ENCODE data around the gene SLC15A5.

SLC15A5 gene, protein sequence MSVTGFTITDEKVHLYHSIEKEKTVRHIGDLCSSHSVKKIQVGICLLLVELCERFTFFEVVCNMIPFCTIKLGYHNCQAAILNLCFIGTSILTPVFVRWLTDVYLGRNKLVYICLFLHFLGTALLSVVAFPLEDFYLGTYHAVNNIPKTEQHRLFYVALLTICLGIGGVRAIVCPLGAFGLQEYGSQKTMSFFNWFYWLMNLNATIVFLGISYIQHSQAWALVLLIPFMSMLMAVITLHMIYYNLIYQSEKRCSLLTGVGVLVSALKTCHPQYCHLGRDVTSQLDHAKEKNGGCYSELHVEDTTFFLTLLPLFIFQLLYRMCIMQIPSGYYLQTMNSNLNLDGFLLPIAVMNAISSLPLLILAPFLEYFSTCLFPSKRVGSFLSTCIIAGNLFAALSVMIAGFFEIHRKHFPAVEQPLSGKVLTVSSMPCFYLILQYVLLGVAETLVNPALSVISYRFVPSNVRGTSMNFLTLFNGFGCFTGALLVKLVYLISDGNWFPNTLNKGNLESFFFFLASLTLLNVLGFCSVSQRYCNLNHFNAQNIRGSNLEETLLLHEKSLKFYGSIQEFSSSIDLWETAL

DNA sequence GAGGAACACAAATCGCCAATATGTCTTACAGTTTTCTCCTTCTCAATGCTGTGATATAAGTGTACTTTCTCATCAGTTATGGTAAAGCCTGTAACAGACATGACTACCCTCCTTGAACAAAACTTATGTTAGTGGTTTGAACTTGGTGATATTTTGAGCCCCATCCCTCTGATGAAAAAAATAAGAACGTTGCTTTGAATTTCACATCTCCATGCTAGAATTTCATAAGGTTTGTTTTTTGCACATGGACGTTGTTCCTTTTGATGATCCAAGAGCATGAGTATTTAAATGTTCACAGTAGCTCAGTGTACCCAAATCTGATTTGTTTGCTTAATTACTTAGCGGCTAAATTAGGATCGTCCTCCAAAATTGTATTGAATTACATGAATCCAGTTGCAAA, at the start of gene SLC15A5:
Gene SLC15A5 (minus strand): TSS at position 101 of the 400 bp plus-strand sequence. CDS start 0 bp downstream, at position 101.
- no peak within 1 kb of the TSS for H3K4me3 ChIP-seq (ENCODE audit: low read depth, low read length)
- TF ChIP-seq, protein P1, sequence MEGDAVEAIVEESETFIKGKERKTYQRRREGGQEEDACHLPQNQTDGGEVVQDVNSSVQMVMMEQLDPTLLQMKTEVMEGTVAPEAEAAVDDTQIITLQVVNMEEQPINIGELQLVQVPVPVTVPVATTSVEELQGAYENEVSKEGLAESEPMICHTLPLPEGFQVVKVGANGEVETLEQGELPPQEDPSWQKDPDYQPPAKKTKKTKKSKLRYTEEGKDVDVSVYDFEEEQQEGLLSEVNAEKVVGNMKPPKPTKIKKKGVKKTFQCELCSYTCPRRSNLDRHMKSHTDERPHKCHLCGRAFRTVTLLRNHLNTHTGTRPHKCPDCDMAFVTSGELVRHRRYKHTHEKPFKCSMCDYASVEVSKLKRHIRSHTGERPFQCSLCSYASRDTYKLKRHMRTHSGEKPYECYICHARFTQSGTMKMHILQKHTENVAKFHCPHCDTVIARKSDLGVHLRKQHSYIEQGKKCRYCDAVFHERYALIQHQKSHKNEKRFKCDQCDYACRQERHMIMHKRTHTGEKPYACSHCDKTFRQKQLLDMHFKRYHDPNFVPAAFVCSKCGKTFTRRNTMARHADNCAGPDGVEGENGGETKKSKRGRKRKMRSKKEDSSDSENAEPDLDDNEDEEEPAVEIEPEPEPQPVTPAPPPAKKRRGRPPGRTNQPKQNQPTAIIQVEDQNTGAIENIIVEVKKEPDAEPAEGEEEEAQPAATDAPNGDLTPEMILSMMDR (IDR thresholded peaks at IDR 0.05; ENCODE audit: low read depth, low read length), result no peak

DNA sequence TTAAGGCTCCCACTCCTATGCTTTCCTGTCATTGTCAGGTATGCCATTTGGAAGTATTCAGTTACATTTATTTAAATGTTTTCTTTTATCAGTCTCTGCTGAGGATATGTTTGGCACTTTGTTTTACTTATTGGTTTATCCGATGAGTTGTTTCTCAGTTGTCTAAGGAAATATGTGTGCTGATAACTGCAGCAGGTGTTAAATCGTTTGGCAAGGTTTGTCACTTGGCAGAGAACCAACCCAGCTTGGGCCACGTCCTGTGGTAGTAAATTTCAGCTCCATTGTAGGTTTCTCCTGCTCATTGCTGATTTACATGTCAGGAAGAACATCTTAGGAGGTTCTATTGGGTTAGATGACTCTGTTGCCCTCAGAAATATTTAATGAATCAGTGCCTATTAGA, 47.9 kb upstream of the SLC15A5 start:
- H3K4me3 ChIP-seq (ENCODE audit: low read depth, low read length), result no peak overlapping the region
- TF ChIP-seq, protein P1 (IDR thresholded peaks at IDR 0.05; ENCODE audit: low read depth, low read length), result no peak

DNA sequence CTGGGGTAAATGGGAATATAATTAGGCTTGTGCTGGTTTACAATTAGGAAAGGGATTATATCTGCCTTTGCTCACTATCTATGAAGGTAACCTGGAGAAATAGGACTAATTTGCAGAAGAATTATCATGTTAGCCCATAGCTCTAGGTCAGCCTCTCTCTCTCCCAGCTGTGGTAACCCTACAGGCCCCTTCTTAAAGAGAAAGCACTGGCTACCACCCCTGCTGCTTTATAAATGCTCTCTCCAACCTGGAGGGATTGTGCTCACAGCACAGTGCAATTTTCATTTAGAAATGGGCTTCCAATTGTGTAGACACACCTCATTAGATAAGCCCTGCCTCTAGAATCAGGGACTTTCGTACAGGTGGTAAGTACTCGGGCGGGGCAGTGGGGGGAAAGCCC, 47.3 kb upstream of the SLC15A5 start:
- no peak overlapping the region for H3K4me3 ChIP-seq (ENCODE audit: low read depth, low read length)
- TF ChIP-seq, protein P1 (IDR thresholded peaks at IDR 0.05; ENCODE audit: low read depth, low read length), result no peak

DNA sequence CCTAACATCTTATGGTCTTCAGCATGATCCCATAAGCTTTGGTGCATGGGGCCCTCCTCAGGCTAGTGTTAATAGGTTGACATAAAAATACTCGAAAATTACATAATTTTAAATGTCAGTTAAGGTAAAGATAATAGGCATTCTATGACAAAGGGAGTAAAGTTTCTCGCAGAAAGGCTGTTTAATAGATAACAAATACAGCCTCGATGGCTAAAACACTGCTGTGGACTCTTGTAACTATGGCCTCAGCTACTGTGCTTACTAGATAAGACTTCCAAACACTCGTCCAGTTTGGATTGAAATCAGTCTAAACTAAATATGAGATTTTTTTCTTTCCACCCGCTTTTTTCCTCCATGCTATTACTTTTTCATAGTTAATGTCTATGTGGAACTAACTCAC, 46.8 kb upstream of the SLC15A5 start:
- TF ChIP-seq, protein P1 (IDR thresholded peaks at IDR 0.05; ENCODE audit: low read depth, low read length), result no peak
- no peak overlapping the region for H3K4me3 ChIP-seq (ENCODE audit: low read depth, low read length)

DNA sequence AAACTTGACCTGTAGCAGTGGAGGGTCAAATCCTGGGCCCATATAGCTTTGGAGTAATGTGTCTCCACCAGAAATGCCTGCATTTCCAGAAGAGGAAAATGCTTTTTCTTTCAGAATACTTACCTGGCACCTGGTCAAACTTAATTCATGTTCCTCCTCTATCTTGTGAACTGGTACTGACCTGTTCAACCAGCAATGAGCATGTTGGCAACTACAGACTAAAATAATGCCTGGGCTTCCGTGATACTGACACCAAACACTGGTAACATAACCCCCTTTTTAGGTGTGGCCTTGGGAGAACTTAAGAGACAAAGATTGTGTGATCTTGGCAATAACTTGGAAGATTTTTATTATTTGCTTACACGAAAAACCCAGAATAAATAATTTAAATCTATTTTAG, 46.2 kb upstream of the SLC15A5 start:
- TF ChIP-seq, protein P1 (IDR thresholded peaks at IDR 0.05; ENCODE audit: low read depth, low read length), result no peak
- no peak overlapping the region for H3K4me3 ChIP-seq (ENCODE audit: low read depth, low read length)

DNA sequence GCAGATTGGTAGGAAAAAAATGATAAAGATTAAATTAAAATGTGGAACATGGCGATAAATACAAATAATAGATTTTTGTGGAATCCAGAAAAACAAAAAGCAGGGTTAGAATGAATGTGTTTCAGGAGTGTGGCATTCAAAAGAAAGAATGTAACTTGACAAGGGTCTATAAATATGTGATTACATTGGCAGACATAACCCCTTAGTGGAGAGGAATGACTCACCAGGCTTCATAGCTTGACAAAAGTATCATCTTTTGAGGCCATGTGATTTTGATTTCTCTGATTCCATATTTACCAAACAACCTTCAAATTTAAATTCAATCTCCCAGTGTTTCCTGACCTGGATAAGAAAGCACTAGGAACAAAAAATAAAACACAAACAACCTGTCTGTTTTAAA, 45.5 kb upstream of the SLC15A5 start:
- no peak overlapping the region for H3K4me3 ChIP-seq (ENCODE audit: low read depth, low read length)
- TF ChIP-seq, protein P1 (IDR thresholded peaks at IDR 0.05; ENCODE audit: low read depth, low read length), result no peak

DNA sequence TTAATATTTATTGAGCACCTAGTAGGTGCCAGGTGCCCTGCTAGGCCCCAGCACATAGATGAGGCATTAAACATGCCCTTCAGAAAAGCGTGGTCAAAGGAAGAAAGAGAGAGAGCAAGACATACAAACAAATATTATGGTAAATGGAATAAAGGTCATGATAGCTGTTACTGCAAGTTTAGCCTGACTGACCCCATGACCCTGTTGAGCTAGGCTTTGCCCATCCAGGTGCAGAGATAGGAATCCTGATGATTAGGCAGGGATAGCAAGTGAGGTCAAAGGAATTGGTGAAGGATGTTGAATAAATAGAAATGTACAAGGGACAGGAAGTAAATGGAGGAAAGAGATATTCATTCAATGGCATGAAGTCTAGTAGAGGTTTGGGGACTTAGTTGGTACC, 33.4 kb upstream of the SLC15A5 start:
- TF ChIP-seq, protein P1 (IDR thresholded peaks at IDR 0.05; ENCODE audit: low read depth, low read length), result no peak
- no peak overlapping the region for H3K4me3 ChIP-seq (ENCODE audit: low read depth, low read length)
